Lower leg skin (tissue), 4 donors: ENCODE results near the gene NKX2-8. TPM values are rescaled to one million over a fixed set of nuclear protein-coding genes. Genes with fewer than 3 reads are reported as not detected.
A peak's percentile ranks its signal among the peaks of the same experiment; 100 is the strongest.

Experiments used
- DNase-seq, 2 donors: peaks; one replicate each; pipeline ENCODE4 v3.0.0-alpha.2; 2019; ENCODE audit warnings: low spot score in 2 of 2
- H3K4me3 ChIP-seq: fragments of 200-600 bp; sonication (generic); 2 replicates; pipeline ENCODE4 v1.5.1; 2017; ENCODE audit warnings: mild to moderate bottlenecking, low read depth; ENCODE audit not compliant: poor library complexity, severe bottlenecking
- POLR2A ChIP-seq, 2 donors: fragments of 450-650 bp; IDR thresholded peaks; one replicate each; pipeline ENCODE4 v1.6.1; 2016 to 2017; ENCODE audit warnings: antibody characterized with exemption in 2 of 2, mild to moderate bottlenecking in 1 of 2, moderate library complexity in 1 of 2
- WGBS, 2 donors: methylation state at CpG; one replicate each; pipeline ENCODE4 v1.1.5; 2018; 5-methylcytosine and 5-hydroxymethylcytosine counted together
- intact Hi-C: fragments of 100-400 bp; cut with DNase I; formaldehyde crosslinking; loops from one replicate; pipeline ENCODE4 v1.15.0; 2023; ENCODE audit warnings: low total_unique reads
- total RNA-seq, 4 donors: library from RNA; depleted of rRNA; stranded (reverse); fragments of >200 nt; gene quantifications; one replicate each; pipeline ENCODE4 v1.1.0, GENCODE V29; 2016
- TF ChIP-seq, protein P1 (sequence below), 3 donors: fragments of 450-650 bp; IDR thresholded peaks; one replicate each; pipeline ENCODE4 v1.5.1; 2016; ENCODE audit warnings: antibody characterized with exemption in 3 of 3, mild to moderate bottlenecking in 3 of 3, moderate library complexity in 2 of 3

The NKX2-8 gene
- total RNA-seq, 4 donors from 2014 or later, result 1.2 to 2.9 (median 1.2) TPM; not detected in 1

GRCh38 chr14:36619853-36620252 lies 37.4 kb upstream of the NKX2-8 start:
- TF ChIP-seq, protein P1, sequence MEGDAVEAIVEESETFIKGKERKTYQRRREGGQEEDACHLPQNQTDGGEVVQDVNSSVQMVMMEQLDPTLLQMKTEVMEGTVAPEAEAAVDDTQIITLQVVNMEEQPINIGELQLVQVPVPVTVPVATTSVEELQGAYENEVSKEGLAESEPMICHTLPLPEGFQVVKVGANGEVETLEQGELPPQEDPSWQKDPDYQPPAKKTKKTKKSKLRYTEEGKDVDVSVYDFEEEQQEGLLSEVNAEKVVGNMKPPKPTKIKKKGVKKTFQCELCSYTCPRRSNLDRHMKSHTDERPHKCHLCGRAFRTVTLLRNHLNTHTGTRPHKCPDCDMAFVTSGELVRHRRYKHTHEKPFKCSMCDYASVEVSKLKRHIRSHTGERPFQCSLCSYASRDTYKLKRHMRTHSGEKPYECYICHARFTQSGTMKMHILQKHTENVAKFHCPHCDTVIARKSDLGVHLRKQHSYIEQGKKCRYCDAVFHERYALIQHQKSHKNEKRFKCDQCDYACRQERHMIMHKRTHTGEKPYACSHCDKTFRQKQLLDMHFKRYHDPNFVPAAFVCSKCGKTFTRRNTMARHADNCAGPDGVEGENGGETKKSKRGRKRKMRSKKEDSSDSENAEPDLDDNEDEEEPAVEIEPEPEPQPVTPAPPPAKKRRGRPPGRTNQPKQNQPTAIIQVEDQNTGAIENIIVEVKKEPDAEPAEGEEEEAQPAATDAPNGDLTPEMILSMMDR (IDR thresholded peaks at IDR 0.05), result no peak
- no peak for TF ChIP-seq POLR2A (IDR thresholded peaks at IDR 0.05)
- 76 to 83% methylated on average over 2 of the region's 2 CpGs for WGBS, 2 donors
- H3K4me3 ChIP-seq, result no peak overlapping the region
- intact Hi-C loops, result no loop called here
- DNase-seq, result no peak

- no peak overlapping the region for H3K4me3 ChIP-seq
- TF ChIP-seq, protein P1 (IDR thresholded peaks at IDR 0.05), result no peak
- TF ChIP-seq POLR2A (IDR thresholded peaks at IDR 0.05), result no peak
- intact Hi-C loops, result no loop called here
- DNase-seq, result no peak
- WGBS, 2 donors, result 59 to 65% methylated on average over 3 of the region's 3 CpGs
Measured at GRCh38 chr14:36619131-36619530, 36.7 kb upstream of the NKX2-8 start.

DNA sequence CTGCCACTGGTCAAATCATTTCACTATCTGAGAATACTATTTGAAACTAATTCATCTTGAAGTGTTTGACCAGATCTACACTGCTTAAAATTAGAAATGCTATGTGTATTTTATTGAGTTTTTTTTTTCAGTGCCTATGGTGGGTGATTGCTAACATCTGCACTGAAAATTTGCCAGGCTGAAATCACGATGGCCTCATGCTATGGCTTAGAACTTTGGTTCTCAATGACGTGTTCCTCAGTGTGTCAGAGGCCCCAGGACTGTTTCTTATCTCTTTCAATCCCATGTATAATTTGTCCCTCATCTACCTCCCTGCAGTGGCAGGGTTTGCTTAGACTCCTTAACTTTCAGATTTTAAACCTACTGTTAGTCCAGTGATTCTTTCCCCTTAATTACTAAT lies 36.2 kb upstream of the NKX2-8 start:
- TF ChIP-seq, protein P1 (IDR thresholded peaks at IDR 0.05), result no peak
- TF ChIP-seq POLR2A (IDR thresholded peaks at IDR 0.05), result no peak
- DNase-seq, result no peak
- no peak overlapping the region for H3K4me3 ChIP-seq
- intact Hi-C loops, result no loop called here
- 39 to 40% methylated on average over 2 of the region's 2 CpGs for WGBS, 2 donors

DNA sequence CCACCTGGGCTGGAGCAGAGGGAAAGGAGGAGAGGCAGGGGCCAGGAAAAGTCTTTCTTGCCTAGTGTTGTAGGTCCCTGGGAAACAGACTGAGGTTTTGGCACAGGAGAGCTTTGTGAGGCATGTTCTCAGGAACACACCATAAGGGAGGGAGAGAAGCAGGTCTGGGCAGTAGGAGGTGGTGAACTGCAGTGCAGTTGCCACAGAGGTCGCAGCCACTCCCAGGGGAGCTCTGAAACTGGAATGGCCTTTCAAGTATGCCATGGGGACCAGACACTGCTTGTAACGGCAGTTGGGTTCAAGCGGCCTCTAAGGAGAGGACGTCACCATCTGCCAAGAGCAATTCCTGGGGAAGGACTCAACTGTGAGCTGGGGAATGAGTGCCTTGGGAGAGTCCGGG lies 35.4 kb upstream of the NKX2-8 start:
- no peak for TF ChIP-seq POLR2A (IDR thresholded peaks at IDR 0.05)
- TF ChIP-seq, protein P1 (IDR thresholded peaks at IDR 0.05), result no peak
- 57 to 60% methylated on average over 5 of the region's 5 CpGs for WGBS, 2 donors
- intact Hi-C loops, result no loop called here
- no peak for DNase-seq
- no peak overlapping the region for H3K4me3 ChIP-seq

DNA sequence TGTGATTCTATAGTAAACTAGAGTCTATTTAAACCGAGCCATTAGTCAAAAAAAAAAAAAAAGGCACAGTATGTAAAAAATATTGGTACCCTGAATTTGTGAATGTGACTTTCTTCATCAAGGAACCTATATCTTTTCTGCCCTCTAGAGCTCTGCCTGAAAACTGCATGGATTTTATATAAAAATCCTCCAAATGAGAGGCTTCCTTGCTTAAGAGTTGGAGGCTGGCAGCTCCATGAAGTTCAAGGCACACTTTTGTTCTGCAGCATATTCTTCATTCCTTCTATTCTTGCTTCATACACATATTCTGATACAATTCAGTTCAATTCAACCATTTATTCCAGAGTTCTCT lies 23.1 kb upstream of the NKX2-8 start:
- intact Hi-C loops, result no loop called here
- WGBS, 2 donors, result 34 to 50% methylated on average over 1 of the region's 1 CpG
- DNase-seq, result no peak
- no peak for TF ChIP-seq POLR2A (IDR thresholded peaks at IDR 0.05)
- TF ChIP-seq, protein P1 (IDR thresholded peaks at IDR 0.05), result no peak
- H3K4me3 ChIP-seq, result no peak overlapping the region

DNA sequence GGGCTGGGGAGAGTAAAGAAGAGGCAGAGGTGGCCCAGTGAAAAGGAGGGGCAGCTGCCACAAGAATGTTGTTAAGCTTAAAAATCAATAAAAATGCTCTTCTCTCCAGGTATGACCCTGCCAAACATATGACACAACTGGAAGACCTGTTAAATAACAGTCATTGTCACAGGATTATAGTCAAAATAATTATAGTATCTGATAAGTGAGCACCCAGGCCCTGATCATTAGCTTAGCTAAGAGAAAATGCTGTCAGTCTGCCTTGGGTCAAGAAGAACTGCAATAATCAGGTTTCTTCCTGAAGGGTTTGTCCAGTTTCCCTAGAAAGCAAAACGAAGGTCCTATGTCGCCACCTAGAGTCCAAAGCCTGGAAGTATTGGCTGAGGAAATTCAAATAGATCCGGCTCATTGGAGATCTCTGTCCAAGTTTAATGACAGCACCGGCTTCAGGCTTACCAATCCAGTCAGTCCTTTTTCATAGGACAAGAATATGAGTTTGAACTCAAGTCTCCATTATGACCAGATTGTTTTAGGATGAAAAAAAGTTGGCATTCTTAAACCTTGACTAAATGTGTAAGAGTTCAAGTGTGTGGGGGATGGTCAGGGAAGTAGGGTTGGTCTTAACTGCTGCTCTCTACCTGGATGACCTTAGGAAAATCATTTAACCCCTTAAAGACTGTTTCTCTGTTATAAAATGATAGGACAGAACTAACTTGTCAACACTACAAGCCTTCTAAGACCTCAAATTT lies 22.5 kb upstream of the NKX2-8 start:
- intact Hi-C loops, result no loop called here
- DNase-seq, result peak in 1 of 2 donors; percentile 47
- WGBS, 2 donors, result 0% methylated on average over 4 of the region's 4 CpGs
- no peak overlapping the region for H3K4me3 ChIP-seq
- TF ChIP-seq, protein P1 (IDR thresholded peaks at IDR 0.05), result peak in 1 of 3 donors; percentile 68
- no peak for TF ChIP-seq POLR2A (IDR thresholded peaks at IDR 0.05)
